Umbilical cord (tissue), 2 donors: ENCODE results near the gene UBTD1. TPM values are rescaled to one million over a fixed set of nuclear protein-coding genes. Genes with fewer than 3 reads are reported as not detected.
A peak's percentile ranks its signal among the peaks of the same experiment; 100 is the strongest.
"Not testable (repeated sequence)": the region's sequence is repeated elsewhere in the genome, so short reads cannot be mapped to it uniquely, and the experiment has no call there.

Experiments used
- DNase-seq: peaks from one replicate; pipeline ENCODE4 v3.0.0-alpha.2; 2015; ENCODE audit warnings: low spot score
- total RNA-seq: library from RNA; depleted of rRNA; stranded (reverse); fragments of >200 nt; gene quantifications from one replicate; pipeline ENCODE4 v1.2.3, GENCODE V29; 2014; ENCODE audit warnings: low replicate concordance; ENCODE audit not compliant: insufficient read depth

UBTD1 gene
- 16.9 TPM for total RNA-seq

DNA sequence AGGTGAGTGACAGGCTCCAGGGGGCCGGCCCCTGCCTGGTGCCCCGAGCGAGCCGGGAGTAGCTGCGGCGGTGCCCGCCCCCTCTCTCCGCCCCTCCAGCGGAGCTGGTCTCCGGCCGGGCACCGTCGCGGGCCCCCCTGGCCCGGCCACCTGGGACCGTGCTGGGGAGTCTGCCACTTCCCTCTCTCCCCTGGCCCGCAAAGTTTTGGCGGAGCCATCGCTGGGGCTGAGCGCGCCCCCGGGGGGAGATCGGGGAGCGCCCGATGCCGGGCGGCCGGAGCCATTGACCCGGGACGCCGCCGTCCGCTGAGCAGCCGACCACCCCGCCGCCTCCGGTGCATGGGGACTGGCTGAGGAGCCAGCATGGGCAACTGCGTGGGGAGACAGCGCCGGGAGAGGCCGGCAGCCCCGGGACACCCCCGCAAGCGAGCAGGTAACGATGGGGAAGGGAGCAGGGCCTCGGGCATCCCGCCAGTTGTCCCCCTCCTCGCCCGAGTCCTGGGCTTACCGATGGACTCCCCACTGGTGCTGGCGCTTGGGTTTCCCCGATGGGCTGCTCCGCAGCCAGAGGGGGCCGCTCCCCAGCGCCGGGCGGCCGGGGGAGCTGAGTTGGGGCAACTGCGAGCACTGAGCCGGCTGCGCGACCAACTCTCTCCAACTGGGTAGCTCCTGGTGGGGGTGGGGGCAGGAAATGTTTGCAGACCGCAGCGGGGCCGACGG is at the start of gene UBTD1:
UBTD1 (plus strand) TSS at position 84 of the 720 bp plus-strand sequence; CDS start at position 364, 280 bp downstream.
- peak; percentile 55 for DNase-seq

GRCh38 chr10:97450828-97451227 is 47.9 kb upstream of the UBTD1 start:
- no peak for DNase-seq

GRCh38 chr10:97451605-97452004 is 47.1 kb upstream of the UBTD1 start:
- no peak for DNase-seq

DNA sequence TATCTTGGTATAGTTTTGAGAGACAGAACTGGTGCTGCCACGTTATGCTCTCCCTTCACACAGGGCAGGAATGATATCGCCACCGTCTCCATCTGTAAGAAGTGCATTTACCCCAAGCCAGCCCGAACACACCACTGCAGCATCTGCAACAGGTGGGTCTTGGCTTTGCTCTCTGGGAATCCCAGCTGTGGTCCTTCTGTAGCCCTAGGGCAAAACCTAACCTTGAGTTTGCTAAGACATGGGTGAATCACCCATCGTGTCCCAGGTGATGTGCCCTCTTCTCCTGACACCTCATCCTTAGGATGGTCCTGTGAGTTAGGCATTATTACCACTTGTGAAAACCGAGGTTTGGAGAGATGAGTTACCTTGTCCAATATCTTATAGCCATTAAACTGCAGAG is 46.4 kb upstream of the UBTD1 start:
- DNase-seq = no peak

GRCh38 chr10:97454330-97455036 is 44.2 kb upstream of the UBTD1 start:
- peak; percentile 64 for DNase-seq

GRCh38 chr10:97456034-97456685 is 42.6 kb upstream of the UBTD1 start:
- no peak for DNase-seq

DNA sequence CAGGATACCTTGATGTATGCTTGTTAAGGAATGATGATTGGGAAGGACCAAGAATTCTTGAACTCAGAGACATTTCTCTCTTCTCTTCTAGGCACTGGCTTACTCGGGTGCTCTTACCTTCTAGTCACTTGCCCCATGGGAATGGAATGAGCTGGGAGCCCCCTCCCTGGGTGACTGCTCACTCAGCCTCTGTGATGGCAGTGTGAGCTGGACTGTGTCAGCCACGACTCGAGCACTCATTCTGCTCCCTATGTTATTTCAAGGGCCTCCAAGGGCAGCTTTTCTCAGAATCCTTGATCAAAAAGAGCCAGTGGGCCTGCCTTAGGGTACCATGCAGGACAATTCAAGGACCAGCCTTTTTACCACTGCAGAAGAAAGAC is 42.0 kb upstream of the UBTD1 start:
- DNase-seq = no peak

- DNase-seq = no peak
Observed at GRCh38 chr10:97459111-97459510, 39.6 kb upstream of the UBTD1 start.

- DNase-seq = no peak
Observed at GRCh38 chr10:97459933-97460332, 38.8 kb upstream of the UBTD1 start.

GRCh38 chr10:97462309-97462708 is 36.4 kb upstream of the UBTD1 start:
- DNase-seq = no peak

GRCh38 chr10:97463363-97464132 is 35.2 kb upstream of the UBTD1 start:
- DNase-seq = peak; percentile 42

GRCh38 chr10:97464226-97464625 is 34.5 kb upstream of the UBTD1 start:
- no peak for DNase-seq

DNA sequence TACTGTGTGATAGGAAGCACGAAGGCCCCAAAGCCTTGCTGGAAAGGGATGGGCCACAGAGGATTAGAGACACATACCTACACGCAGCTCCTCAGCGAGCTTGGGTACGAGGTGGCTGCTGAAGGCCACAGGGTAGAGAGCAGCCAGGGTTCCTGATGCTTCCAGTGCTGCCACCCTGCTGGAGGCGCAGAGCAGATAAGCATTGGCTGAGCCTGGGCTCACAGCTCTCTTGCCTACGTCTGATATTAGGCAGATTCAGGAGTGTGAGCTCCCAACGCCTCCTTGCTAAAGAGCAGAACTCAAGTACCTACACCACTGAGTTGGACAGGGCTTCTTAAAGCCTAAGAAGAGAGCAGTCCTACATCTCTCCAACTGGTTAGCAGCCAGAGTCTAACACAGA is 32.7 kb upstream of the UBTD1 start:
- no peak for DNase-seq

DNA sequence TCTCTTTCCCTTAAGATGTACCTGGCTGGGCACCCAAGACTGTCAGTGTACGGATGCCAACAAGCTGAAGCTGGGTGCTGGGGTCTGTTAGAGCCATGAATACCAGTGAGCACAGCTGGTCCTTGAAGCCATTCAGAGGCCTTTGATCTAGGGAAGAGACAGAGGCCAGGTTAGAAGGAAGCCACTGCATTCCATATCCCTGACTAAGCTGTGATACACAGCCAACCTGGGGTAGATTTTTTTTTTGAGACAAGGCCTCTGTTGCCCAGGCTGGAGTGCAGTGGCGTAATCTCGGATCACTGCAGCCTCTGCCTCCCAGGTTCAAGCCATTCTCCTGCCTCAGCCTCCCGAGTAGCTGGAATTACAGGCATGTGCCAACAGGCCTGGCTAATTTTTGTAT is 32.0 kb upstream of the UBTD1 start:
- DNase-seq = no peak

DNA sequence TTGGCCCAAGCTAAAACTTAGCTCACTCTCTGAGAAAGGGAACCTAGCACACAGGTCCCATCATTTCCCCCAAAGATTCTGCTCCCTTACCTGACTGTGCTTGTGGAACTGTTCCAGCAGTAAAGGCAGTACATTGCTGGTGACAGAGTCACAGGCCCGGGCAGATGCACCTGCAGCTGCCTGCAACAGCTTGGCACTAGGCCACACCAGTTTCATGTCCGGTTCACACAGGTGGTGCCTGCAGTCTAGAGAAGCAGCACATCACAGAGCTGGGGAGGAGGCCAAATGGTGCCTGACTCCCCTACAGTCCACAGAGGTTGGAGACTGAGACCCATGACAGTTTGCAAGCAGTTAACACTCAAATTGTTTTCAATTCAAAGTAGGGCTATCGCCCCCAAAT is 30.6 kb upstream of the UBTD1 start:
- no peak for DNase-seq

GRCh38 chr10:97468781-97469180 is 29.9 kb upstream of the UBTD1 start:
- DNase-seq = not testable (repeated sequence)

- DNase-seq = no peak
Observed at GRCh38 chr10:97474918-97475317, 23.8 kb upstream of the UBTD1 start.

- no peak for DNase-seq
Observed at GRCh38 chr10:97475936-97476594, 22.7 kb upstream of the UBTD1 start.

- DNase-seq = not testable (repeated sequence)
Observed at GRCh38 chr10:97479410-97479809, 19.3 kb upstream of the UBTD1 start.

- DNase-seq = no peak
Observed at GRCh38 chr10:97479939-97480338, 18.8 kb upstream of the UBTD1 start.

DNA sequence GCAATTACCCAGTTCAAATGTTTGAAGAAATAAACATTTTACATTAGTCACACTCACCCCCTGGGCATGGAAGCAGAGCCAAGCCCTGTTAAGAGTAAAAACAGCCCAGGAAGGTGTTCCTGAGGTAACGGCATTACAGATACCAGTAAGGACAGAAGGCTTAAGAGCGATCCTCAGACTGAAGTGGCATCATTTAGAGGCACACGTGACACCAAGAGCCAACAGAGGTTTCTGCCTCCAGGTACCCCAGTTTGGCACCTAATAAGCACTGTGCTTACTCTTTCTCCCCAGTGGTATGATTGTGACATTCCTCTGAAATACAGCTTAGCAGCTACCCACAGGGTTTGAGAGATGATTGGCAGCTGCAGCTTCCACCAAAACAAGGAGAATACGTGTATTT is 17.7 kb upstream of the UBTD1 start:
- no peak for DNase-seq
